Activated CD4-positive, alpha-beta T cell treated with anti-CD3 and anti-CD28 coated beads, Interleukin-2, amount 10 ng/mL, durations not matched to agents 7 days and 5 days (primary cell): ENCODE data around the gene INO80B. TPM values are rescaled to one million over a fixed set of nuclear protein-coding genes. Genes with fewer than 3 reads are reported as not detected.
"Not testable (repeated sequence)": the region's sequence is repeated elsewhere in the genome, so short reads cannot be mapped to it uniquely, and the experiment has no call there.

Source experiments
- CTCF ChIA-PET: fragments of 350-600 bp; sonication (Branson Sonifier 250); formaldehyde crosslinking; loops from one replicate; lab custom pipeline; 2021; ENCODE audit warnings: antibody characterized with exemption; lab: Charles Lee
- POLR2A ChIA-PET: fragments of 350-600 bp; sonication (Branson Sonifier 250); formaldehyde crosslinking; loops from one replicate; lab custom pipeline; 2021; ENCODE audit warnings: antibody characterized with exemption; lab: Charles Lee
- DNase-seq: peaks from one replicate; pipeline ENCODE4 v3.0.0-alpha.2; 2020
- H3K27ac Mint-ChIP-seq: one replicate; pipeline ENCODE4 v1.8.0; 2021; ENCODE audit warnings: mild to moderate bottlenecking, moderate library complexity, mixed read lengths
- H3K27me3 Mint-ChIP-seq: one replicate; pipeline ENCODE4 v1.8.0; 2021; ENCODE audit warnings: mixed read lengths
- H3K36me3 Mint-ChIP-seq: one replicate; pipeline ENCODE4 v1.8.0; 2021; ENCODE audit warnings: low read depth, mixed read lengths
- H3K4me1 Mint-ChIP-seq: one replicate; pipeline ENCODE4 v1.8.0; 2021; ENCODE audit warnings: mixed read lengths
- H3K4me3 Mint-ChIP-seq: one replicate; pipeline ENCODE4 v1.8.0; 2021; ENCODE audit warnings: mild to moderate bottlenecking, moderate library complexity, mixed read lengths
- H3K9me3 Mint-ChIP-seq: one replicate; pipeline ENCODE4 v1.8.0; 2021; ENCODE audit warnings: mixed read lengths
- total RNA-seq, 2 experiments: library from RNA; stranded (reverse); gene quantifications; one replicate each; pipeline ENCODE4 v1.2.3, GENCODE V29; 2021

Gene INO80B
- total RNA-seq, 2 experiments from 2014 or later = 28.9 to 32.1 TPM

- peaks cover 45% of the 10 kb centered on the region for H3K4me1 Mint-ChIP-seq
- H3K27ac Mint-ChIP-seq = no peak overlapping the region
- no peak overlapping the region for H3K4me3 Mint-ChIP-seq
- DNase-seq = no peak
- ChIA-PET CTCF (interaction anchor here (0.9 to 1.6 kb wide), 4 partner anchors 8 to 113 kb away, joined by 3 to 8 read pairs (median 5); no protein-coding TSS in a partner anchor), POLR2A (interaction anchor here (0.6 to 1.2 kb wide), 2 partner anchors 17 to 174 kb away, joined by 4 to 5 read pairs; partner anchors contain the start of gene WBP1)
- peaks cover 37% of the 10 kb centered on the region for H3K36me3 Mint-ChIP-seq
- H3K9me3 Mint-ChIP-seq = no peaks in the 10 kb centered on the region
- H3K27me3 Mint-ChIP-seq = no peaks in the 10 kb centered on the region
These were observed 20.0 kb downstream of the INO80B start for GRCh38 chr2:74474899-74475298.

GRCh38 chr2:74481431-74481830 is 26.5 kb downstream of the INO80B start:
- DNase-seq = no peak
- peaks cover 33% of the 10 kb centered on the region for H3K36me3 Mint-ChIP-seq
- no peaks in the 10 kb centered on the region for H3K27me3 Mint-ChIP-seq
- peaks cover 47% of the 10 kb centered on the region for H3K4me1 Mint-ChIP-seq
- H3K9me3 Mint-ChIP-seq = no peaks in the 10 kb centered on the region
- H3K27ac Mint-ChIP-seq = no peak overlapping the region
- H3K4me3 Mint-ChIP-seq = peak overlapping the region; percentile 99
- POLR2A ChIA-PET = no interaction called here
- CTCF ChIA-PET = interaction anchor here (0.9 to 6.0 kb wide), 16 partner anchors 9 to 653 kb away, joined by 3 to 66 read pairs (median 11); partner anchors contain the start of genes C2orf81, INO80B, LBX2 and MOGS

- Mint-ChIP-seq H3K36me3 (peaks cover 37% of the 10 kb centered on the region), H3K4me1 (peaks cover 46% of the 10 kb centered on the region), H3K9me3 (no peaks in the 10 kb centered on the region), H3K4me3 (peak overlapping the region; percentile 99), H3K27ac (peak overlapping the region; percentile 99), H3K27me3 (no peaks in the 10 kb centered on the region)
- ChIA-PET POLR2A (interaction anchor here (0.8 to 1.2 kb wide), 2 partner anchors 10 to 25 kb away, joined by 3 to 5 read pairs; partner anchors contain the start of genes MRPL53 and PCGF1), CTCF (interaction anchor here (1.0 to 6.0 kb wide), 23 partner anchors 8 to 654 kb away, joined by 3 to 66 read pairs (median 6); partner anchors contain the start of genes C2orf81, INO80B, LBX2 and MOGS)
- peak; percentile 62 for DNase-seq
These were observed 27.3 kb downstream of the INO80B start for GRCh38 chr2:74481961-74482800.

GRCh38 chr2:74482801-74483674 is 28.2 kb downstream of the INO80B start, which contains the start of the genes CCDC142 and TTC31:
CCDC142 (minus strand) TSS chr2:74482998; CDS start chr2:74482837, 161 bp downstream.
TTC31 (plus strand) TSS chr2:74483081; CDS start chr2:74483096, 15 bp downstream.
- peak; percentile 96 for DNase-seq
- Mint-ChIP-seq H3K4me3 (peak within 1 kb of the TSS; percentile 99), H3K4me1 (peaks cover 40% of the 10 kb centered on the region), H3K27ac (peak within 1 kb of the TSS; percentile 99), H3K36me3 (peaks cover 31% of the 10 kb centered on the region), H3K9me3 (no peaks in the 10 kb centered on the region), H3K27me3 (no peaks in the 10 kb centered on the region)
- CTCF ChIA-PET = interaction anchor here (0.7 to 6.0 kb wide), 27 partner anchors 9 to 106 kb away, joined by 3 to 66 read pairs (median 5); partner anchors contain the start of genes AUP1, DQX1, HTRA2 and INO80B
- POLR2A ChIA-PET = interaction anchor here (1.2 kb wide), 1 partner anchor 24 kb away, joined by 3 read pairs; the partner anchor contains the start of gene PCGF1

GRCh38 chr2:74483675-74484164 is 28.8 kb downstream of the INO80B start:
- not testable (repeated sequence) for DNase-seq, H3K9me3 Mint-ChIP-seq, H3K27me3 Mint-ChIP-seq
- ChIA-PET CTCF (interaction anchor here (0.6 to 6.0 kb wide), 25 partner anchors 9 to 335 kb away, joined by 3 to 66 read pairs (median 4); partner anchors contain the start of genes AUP1, DQX1, HTRA2 and INO80B), POLR2A (interaction anchor here (0.7 to 0.9 kb wide), 2 partner anchors 43 to 92 kb away, joined by 4 read pairs; no protein-coding TSS in a partner anchor)
- Mint-ChIP-seq H3K27ac (peak overlapping the region; percentile 99), H3K4me1 (peaks cover 40% of the 10 kb centered on the region), H3K4me3 (peak overlapping the region; percentile 99), H3K36me3 (peaks cover 31% of the 10 kb centered on the region)

- Mint-ChIP-seq H3K36me3 (peaks cover 20% of the 10 kb centered on the region), H3K27me3 (no peaks in the 10 kb centered on the region), H3K9me3 (no peaks in the 10 kb centered on the region), H3K4me1 (peaks cover 21% of the 10 kb centered on the region), H3K27ac (no peak overlapping the region), H3K4me3 (no peak overlapping the region)
- POLR2A ChIA-PET = no interaction called here
- CTCF ChIA-PET = interaction anchor here (0.6 to 1.2 kb wide), 3 partner anchors 36 to 104 kb away, joined by 3 to 4 read pairs (median 3); no protein-coding TSS in a partner anchor
- DNase-seq = no peak
These were observed 31.3 kb downstream of the INO80B start for GRCh38 chr2:74486141-74486540.

GRCh38 chr2:74488643-74489481 is 34.0 kb downstream of the INO80B start:
- Mint-ChIP-seq H3K4me3 (no peak overlapping the region), H3K27ac (no peak overlapping the region), H3K4me1 (peaks cover 9% of the 10 kb centered on the region), H3K36me3 (peaks cover 28% of the 10 kb centered on the region), H3K9me3 (no peaks in the 10 kb centered on the region), H3K27me3 (no peaks in the 10 kb centered on the region)
- ChIA-PET POLR2A (no interaction called here), CTCF (interaction anchor here (0.7 to 1.8 kb wide), 5 partner anchors 12 to 129 kb away, joined by 3 to 5 read pairs (median 3); no protein-coding TSS in a partner anchor)
- DNase-seq = no peak

- DNase-seq = no peak
- ChIA-PET CTCF (interaction anchor here (1.0 to 1.8 kb wide), 4 partner anchors 9 to 98 kb away, joined by 3 to 5 read pairs (median 4); partner anchors contain the start of genes LBX2 and MRPL53), POLR2A (no interaction called here)
- H3K27me3 Mint-ChIP-seq = no peaks in the 10 kb centered on the region
- H3K4me3 Mint-ChIP-seq = no peak overlapping the region
- H3K27ac Mint-ChIP-seq = no peak overlapping the region
- peaks cover 8% of the 10 kb centered on the region for H3K4me1 Mint-ChIP-seq
- H3K9me3 Mint-ChIP-seq = no peaks in the 10 kb centered on the region
- peaks cover 34% of the 10 kb centered on the region for H3K36me3 Mint-ChIP-seq
These were observed 35.0 kb downstream of the INO80B start for GRCh38 chr2:74489906-74490305.

- ChIA-PET POLR2A (no interaction called here), CTCF (interaction anchor here (0.5 to 3.7 kb wide), 5 partner anchors 9 to 93 kb away, joined by 4 to 21 read pairs (median 7); partner anchors contain the start of genes CCDC142 and TTC31)
- H3K4me3 Mint-ChIP-seq = no peak overlapping the region
- peaks cover 4% of the 10 kb centered on the region for H3K4me1 Mint-ChIP-seq
- H3K36me3 Mint-ChIP-seq = peaks cover 30% of the 10 kb centered on the region
- no peak for DNase-seq
- no peaks in the 10 kb centered on the region for H3K27me3 Mint-ChIP-seq
- H3K27ac Mint-ChIP-seq = no peak overlapping the region
- no peaks in the 10 kb centered on the region for H3K9me3 Mint-ChIP-seq
These were observed 37.0 kb downstream of the INO80B start for GRCh38 chr2:74491648-74492544.

GRCh38 chr2:74493546-74493945 is 38.7 kb downstream of the INO80B start:
- H3K9me3 Mint-ChIP-seq = no peaks in the 10 kb centered on the region
- CTCF ChIA-PET = interaction anchor here (0.5 to 3.7 kb wide), 7 partner anchors 8 to 665 kb away, joined by 3 to 21 read pairs (median 5); partner anchors contain the start of genes CCDC142, STAMBP and TTC31
- no peak for DNase-seq
- peaks cover 16% of the 10 kb centered on the region for H3K4me1 Mint-ChIP-seq
- no peak overlapping the region for H3K27ac Mint-ChIP-seq
- H3K36me3 Mint-ChIP-seq = peaks cover 31% of the 10 kb centered on the region
- H3K4me3 Mint-ChIP-seq = no peak overlapping the region
- POLR2A ChIA-PET = no interaction called here
- peaks cover 11% of the 10 kb centered on the region for H3K27me3 Mint-ChIP-seq
